GM19324 (cell line): ENCODE results near the gene TSHZ3.

Experiments
- ATAC-seq: cut with Tn5 transposase; IDR thresholded peaks from one replicate; pipeline ENCODE4 v1.9.1; 2021; ENCODE audit warnings: mild to moderate bottlenecking, moderate library complexity; ENCODE audit not compliant: unreplicated experiment, low FRiP score

TSHZ3 gene

GRCh38 chr19:31269425-31270127, 79.7 kb downstream of the TSHZ3 start:
- ATAC-seq: no peak

GRCh38 chr19:31268751-31269383, 80.4 kb downstream of the TSHZ3 start:
- no peak for ATAC-seq

- no peak for ATAC-seq
Measured at GRCh38 chr19:31266731-31267130, 82.5 kb downstream of the TSHZ3 start.

DNA sequence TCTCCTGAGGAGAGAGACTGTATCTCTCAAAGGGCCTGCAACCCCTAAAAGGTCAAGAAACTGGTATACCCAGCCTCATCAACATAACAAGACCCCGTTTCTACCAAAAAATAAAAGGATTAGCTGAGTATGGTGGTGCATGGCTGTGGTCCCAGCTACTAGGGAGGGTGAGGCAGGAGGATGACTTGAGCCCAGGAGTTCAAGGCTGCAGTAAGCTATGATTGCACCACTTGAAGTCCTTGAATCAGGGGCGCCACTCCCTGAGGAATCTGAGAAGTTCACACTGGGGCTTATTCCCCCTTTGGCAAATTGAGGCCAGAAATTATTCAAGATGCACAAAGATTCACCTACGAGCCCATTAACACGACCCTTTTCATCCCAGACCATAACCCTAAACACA, 83.0 kb downstream of the TSHZ3 start:
- ATAC-seq: no peak

GRCh38 chr19:31264041-31264778, 85.0 kb downstream of the TSHZ3 start:
- no peak for ATAC-seq

- no peak for ATAC-seq
Measured at GRCh38 chr19:31263328-31263727, 85.9 kb downstream of the TSHZ3 start.

DNA sequence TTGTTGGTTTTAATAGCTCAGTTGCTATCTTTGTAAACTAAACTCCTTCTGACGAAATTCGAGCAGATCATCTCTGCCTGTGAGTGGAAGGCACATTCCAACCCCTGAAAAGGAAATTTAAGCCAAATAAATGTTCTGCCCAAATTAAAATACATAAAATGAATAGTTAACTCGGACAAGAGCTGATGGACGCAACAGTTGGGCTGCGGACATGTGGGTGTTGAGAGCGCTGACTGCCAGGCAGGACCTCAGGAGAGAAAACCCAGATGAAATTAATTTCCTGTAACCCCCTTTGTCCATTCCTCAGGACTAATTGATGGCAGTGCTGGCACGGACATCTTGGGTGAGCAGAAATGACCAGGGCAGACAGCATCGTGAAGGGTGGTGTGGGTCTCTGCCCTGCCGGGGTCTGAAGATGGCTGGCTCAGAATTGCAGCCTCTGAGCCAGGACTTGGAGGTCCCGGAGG, 86.5 kb downstream of the TSHZ3 start:
- ATAC-seq: no peak

DNA sequence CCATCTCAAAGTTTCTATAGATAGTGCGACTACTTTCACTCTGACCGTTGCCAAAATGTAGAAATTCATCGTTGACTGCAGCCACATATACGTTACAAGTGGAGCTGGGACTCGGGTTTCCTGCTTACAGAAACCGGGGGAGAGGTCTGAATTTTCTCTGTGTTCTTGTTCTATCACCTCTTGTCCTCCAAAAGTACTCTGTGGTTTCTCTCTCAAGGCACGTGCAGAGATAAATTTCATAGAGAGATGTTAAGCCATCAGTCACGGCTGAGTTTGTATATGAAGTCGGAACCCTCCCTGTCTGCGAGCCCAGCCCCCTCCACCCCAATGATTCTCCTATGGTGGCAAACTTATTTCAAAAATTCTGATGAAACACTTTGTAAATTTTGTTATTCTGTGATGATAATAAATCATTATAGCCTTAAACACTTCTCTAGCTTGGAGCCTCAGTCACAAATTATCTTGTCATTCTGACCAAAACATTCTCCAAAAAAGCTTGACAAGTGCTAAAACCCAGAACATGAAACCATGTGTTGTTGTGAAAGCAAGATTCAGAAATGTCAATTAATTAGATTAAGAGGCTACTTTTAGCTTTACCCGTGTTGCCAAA, 87.5 kb downstream of the TSHZ3 start:
- no peak for ATAC-seq

- ATAC-seq: no peak
Measured at GRCh38 chr19:31261019-31261602, 88.1 kb downstream of the TSHZ3 start.

- ATAC-seq: no peak
Measured at GRCh38 chr19:31260171-31260933, 88.9 kb downstream of the TSHZ3 start.

DNA sequence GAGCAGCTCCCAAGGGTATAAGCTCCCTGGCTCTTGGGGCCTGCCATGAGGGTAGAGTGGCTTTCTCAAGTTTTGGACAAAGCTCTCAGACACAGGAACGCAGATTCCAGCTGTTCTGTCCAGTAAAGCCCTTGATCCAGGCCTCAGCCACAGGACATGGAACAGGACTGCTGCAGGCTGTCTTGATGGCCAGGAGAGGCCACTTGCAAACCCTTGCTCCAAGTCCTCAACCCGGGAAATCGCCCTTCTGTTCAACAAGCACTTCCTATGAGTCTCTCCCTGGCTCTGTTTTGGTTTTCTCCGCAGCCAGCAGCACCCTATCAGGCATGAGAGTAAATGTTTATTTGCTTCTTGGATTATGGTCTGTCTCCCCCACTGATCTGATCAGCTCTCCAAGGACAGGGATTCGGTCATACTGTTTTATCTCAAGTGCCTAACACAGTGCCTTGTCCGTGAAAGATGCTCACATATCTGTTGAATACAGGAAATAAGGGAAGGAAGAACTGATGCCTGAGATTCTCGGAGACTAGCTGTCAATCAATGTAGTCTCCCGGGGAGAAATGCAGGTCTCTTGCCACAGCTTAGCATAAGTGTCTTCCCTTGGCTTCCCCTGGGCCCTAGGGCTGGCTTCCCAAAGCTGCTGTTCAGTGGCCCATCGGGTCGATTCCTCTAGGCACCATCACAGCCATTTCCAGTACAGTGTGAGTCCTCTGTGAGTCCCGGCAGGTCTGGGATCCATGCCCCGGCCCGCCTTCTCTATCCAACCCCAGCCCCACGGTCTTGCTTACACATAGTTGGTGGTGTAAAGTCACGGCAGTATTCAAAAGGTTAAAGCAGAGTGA, 90.8 kb downstream of the TSHZ3 start:
- no peak for ATAC-seq

- ATAC-seq: no peak
Measured at GRCh38 chr19:31257426-31258130, 91.7 kb downstream of the TSHZ3 start.

- ATAC-seq: no peak
Measured at GRCh38 chr19:31257025-31257424, 92.2 kb downstream of the TSHZ3 start.

DNA sequence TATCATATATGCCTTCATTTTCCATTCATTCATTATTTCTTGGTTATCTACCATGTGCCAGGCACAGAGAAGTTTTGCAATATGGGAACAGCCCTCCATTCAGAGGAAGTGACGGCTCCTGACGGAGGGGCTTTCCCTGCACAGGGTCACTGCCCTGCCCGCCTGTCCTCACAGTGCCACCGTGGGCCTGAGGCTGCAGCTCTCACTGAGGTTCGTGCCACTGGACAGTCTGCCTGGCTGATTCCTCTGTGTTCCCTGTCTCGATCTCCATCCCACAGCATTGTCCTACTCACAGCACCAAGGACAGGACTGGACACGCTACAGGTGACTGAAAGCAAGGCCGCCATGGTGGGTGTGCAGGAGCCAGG, 92.7 kb downstream of the TSHZ3 start:
- ATAC-seq: no peak

GRCh38 chr19:31255831-31256592, 93.2 kb downstream of the TSHZ3 start:
- no peak for ATAC-seq

DNA sequence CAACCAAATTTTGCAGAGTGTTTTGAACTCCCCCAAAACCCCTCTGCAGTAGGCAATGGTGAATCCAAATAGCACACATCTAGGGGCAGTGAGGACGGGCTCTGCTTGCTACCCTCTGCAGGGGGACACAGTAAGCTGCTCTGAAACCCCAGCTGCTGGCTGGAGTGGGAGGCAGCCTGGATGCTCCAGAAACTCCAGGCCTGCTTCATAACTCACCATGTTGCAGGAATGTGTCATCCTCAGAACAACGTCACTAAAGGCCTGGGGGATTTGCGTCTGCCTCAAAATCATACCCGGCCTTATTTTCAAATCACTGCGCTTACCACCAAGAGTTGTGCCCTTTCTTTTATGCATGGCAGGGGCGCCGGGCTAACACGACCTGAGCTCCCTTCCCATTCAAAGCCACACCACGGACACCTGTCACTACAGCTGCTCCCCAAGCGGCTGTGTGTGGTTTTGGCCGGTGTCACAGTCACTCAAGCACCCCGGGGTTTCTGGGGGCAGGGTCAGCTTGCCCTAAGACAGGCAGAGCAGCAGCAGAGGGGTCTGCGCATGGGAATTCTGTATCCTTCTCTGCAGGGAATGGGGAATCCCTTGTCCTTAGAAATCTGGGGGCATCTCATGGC, 93.9 kb downstream of the TSHZ3 start:
- ATAC-seq: no peak

DNA sequence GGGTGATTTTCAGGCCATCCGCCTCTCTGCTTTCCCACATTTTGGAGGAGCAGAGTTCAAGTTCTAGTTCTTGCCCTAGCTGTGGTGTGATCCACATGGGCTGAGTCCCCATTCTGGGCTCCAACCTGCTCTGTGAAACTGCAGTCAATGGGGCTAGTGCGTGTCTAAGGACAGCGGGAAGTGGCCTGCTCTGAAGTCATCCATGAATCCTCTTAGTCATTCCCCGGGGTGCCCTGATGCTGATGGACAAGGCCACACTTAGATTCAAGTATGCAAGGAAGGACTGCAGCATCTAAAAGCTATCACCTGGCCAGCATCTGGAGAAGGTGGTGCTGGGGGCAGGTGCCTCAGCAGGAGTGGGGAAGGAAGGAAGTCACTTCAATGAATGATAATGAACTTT, 94.6 kb downstream of the TSHZ3 start:
- no peak for ATAC-seq

GRCh38 chr19:31254180-31254551, 95.1 kb downstream of the TSHZ3 start:
- no peak for ATAC-seq
